DOHH2 (cell line): ENCODE results near the gene SKAP2.

ENCODE experiments used
- CTCF ChIP-seq: fragments of 200-600 bp; sonication (generic); IDR thresholded peaks from one replicate; pipeline ENCODE4 v1.5.1; 2014; ENCODE audit warnings: antibody characterized with exemption, mild to moderate bottlenecking, low read depth, low read length; ENCODE audit not compliant: poor library complexity, severe bottlenecking
- EZH2phosphoT487 ChIP-seq: fragments of 200-600 bp; sonication (generic); IDR thresholded peaks from 2 replicates; pipeline ENCODE4 v1.6.1; 2017; ENCODE audit warnings: borderline replicate concordance, mild to moderate bottlenecking, antibody characterized with exemption, low read length, moderate library complexity, mixed read lengths

DNA sequence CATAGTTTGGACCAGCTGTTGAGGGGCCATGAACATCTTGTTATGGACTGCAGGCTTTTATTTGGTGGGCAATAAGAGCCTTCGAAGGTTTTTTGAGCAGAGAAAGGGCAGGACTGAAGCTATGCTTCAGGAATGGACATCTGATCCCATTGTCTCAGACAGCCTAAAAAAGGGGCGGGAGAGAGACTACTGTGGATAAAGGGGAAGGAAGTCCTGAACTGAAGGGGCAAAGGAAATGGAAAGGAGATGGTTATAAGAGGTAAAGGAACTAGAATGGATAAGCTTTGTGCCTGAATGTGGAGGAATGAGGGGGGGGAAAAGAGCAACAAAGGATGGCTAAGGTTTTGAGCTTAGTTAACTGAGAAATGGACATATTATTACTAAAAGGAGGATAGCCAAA lies 172.5 kb downstream of the SKAP2 start:
- no peak for TF ChIP-seq CTCF
- TF ChIP-seq EZH2phosphoT487, result no peak
